CD8-positive, alpha-beta memory T cell (primary cell): Measurements from ENCODE around the gene EPS8L3. TPM values are rescaled to one million over a fixed set of nuclear protein-coding genes. Genes with fewer than 3 reads are reported as not detected.

ENCODE experiments used
- CTCF ChIA-PET: fragments of 350-600 bp; sonication (Branson Sonifier 250); formaldehyde crosslinking; loops from one replicate; lab custom pipeline; 2021; ENCODE audit warnings: antibody characterized with exemption; lab: Charles Lee
- POLR2A ChIA-PET: fragments of 350-600 bp; sonication (Branson Sonifier 250); formaldehyde crosslinking; loops from one replicate; lab custom pipeline; 2021; ENCODE audit warnings: antibody characterized with exemption; lab: Charles Lee
- DNase-seq, 5 donors: peaks; one replicate each; pipeline versions ENCODE4 v3.0.0 to v3.0.0-alpha.2; 2020 to 2022; ENCODE audit warnings: mixed read lengths in 1 of 5
- H3K27ac ChIP-seq: one replicate; pipeline ENCODE4 v1.7.0; 2013; ENCODE audit warnings: low read depth, mild to moderate bottlenecking, low read length, moderate library complexity
- H3K27me3 ChIP-seq: 2 replicates; pipeline ENCODE4 v1.7.0; 2013; ENCODE audit warnings: low read length, mild to moderate bottlenecking; ENCODE audit not compliant: insufficient read depth, poor library complexity, severe bottlenecking
- H3K36me3 ChIP-seq: 2 replicates; pipeline ENCODE4 v1.7.0; 2013; ENCODE audit warnings: mild to moderate bottlenecking, low read length, moderate library complexity; ENCODE audit not compliant: insufficient read depth
- H3K4me1 ChIP-seq: 2 replicates; pipeline ENCODE4 v1.7.0; 2013; ENCODE audit warnings: mild to moderate bottlenecking, low read length, moderate library complexity; ENCODE audit not compliant: insufficient read depth
- H3K4me3 ChIP-seq: 2 replicates; pipeline ENCODE4 v1.7.0; 2013; ENCODE audit warnings: mild to moderate bottlenecking, low read length
- H3K9me3 ChIP-seq: 2 replicates; pipeline ENCODE4 v1.7.0; 2013; ENCODE audit warnings: mild to moderate bottlenecking, low read length
- H3K27ac Mint-ChIP-seq, 8 donors: one replicate each; pipeline ENCODE4 v1.8.0; 2020 to 2021; ENCODE audit warnings: mixed read lengths in 8 of 8, mild to moderate bottlenecking in 6 of 8, inconsistent platforms in 3 of 8, moderate library complexity in 3 of 8
- H3K27me3 Mint-ChIP-seq, 2 donors: one replicate each; pipeline ENCODE4 v1.8.0; 2020 to 2021; ENCODE audit warnings: mixed read lengths in 2 of 2, mild to moderate bottlenecking in 1 of 2, moderate library complexity in 1 of 2
- H3K36me3 Mint-ChIP-seq, 3 donors: one replicate each; pipeline ENCODE4 v1.8.0; 2020 to 2021; ENCODE audit warnings: mixed read lengths in 3 of 3, inconsistent platforms in 1 of 3, mild to moderate bottlenecking in 1 of 3
- H3K4me1 Mint-ChIP-seq, 3 donors: one replicate each; pipeline ENCODE4 v1.8.0; 2020 to 2021; ENCODE audit warnings: mixed read lengths in 3 of 3, inconsistent platforms in 1 of 3, mild to moderate bottlenecking in 1 of 3
- H3K4me3 Mint-ChIP-seq, 7 donors: one replicate each; pipeline ENCODE4 v1.8.0; 2020 to 2021; ENCODE audit warnings: mixed read lengths in 7 of 7, mild to moderate bottlenecking in 6 of 7, moderate library complexity in 4 of 7, inconsistent platforms in 2 of 7
- H3K9me3 Mint-ChIP-seq, 5 donors: one replicate each; pipeline ENCODE4 v1.8.0; 2020 to 2022; ENCODE audit warnings: mixed read lengths in 5 of 5, mild to moderate bottlenecking in 3 of 5, moderate library complexity in 2 of 5, inconsistent platforms in 1 of 5
- polyA plus RNA-seq: library from polyadenylated mRNA; unstranded; fragments of 300-500 nt; fragmentation: Illumina TruSeq; gene quantifications from one replicate; pipeline ENCODE4 v1.2.3, GENCODE V29; 2021
- total RNA-seq, 2 experiments: library from RNA; stranded (reverse); gene quantifications; one replicate each; pipeline ENCODE4 v1.2.3, GENCODE V29; 2021

Gene EPS8L3
- total and polyA plus RNA-seq, 3 experiments from 2014 or later = not detected

DNA sequence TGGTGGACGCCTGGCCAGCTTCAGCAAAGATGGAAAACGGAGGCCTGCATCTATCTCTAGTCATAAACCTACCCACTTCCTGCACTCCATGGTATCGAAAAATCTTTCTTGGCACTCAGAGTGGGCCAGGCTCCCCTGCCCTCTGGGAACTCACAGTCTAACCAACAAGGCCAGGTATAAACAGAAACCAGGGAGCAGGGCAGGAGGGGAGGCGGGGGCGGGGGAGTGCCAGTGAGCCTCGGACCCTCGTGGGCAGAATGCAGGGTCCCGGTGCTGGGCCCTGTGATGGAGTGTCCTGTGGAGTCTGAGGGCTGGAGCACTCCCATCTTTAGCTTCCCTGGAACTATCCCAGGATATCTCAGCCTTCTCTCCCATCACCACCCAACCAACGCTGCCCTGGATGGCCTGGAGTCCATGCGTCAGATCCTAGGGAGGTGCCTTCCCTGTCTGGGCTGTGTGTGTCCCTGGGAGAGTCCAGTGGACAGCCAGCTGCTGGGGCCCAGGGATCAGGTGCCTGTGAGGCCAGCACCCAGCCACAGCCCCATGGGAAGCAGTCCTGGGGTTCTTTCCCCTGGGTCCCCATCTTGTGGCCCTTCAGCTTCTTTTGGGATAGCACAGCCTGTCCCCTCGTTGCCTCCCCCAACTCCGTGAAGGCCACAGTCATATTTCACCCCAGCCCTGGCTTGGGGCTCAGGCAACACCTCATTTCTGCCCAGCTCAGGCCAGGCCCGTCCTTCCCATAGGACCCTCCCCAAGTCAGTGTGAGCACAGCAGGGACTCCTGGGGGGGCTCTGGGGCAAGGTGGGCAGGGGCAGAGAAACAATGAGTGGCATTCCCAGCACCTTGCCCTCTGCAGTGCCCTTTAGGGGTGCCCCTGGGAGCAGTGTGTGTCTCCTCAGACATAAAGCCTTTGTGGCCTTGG lies 1.1 kb upstream of the EPS8L3 start:
- CTCF ChIA-PET = interaction anchor here (1.3 to 1.9 kb wide), 4 partner anchors 9 to 219 kb away, joined by 4 to 7 read pairs (median 6); partner anchors contain the start of gene AHCYL1
- no peak overlapping the region for H3K4me3 ChIP-seq
- H3K27me3 Mint-ChIP-seq = peaks cover 3% of the 10 kb centered on the region in 2 donors
- H3K9me3 ChIP-seq = no peaks in the 10 kb centered on the region
- H3K4me1 Mint-ChIP-seq = no peaks in the 10 kb centered on the region
- H3K36me3 ChIP-seq = no peaks in the 10 kb centered on the region
- H3K27ac ChIP-seq = no peak overlapping the region
- DNase-seq = peak in 1 of 5 donors; percentile 26
- POLR2A ChIA-PET = no interaction called here
- H3K27ac Mint-ChIP-seq = no peak overlapping the region
- peaks cover 0 to 3% (median 0%) of the 10 kb centered on the region in 3 donors for H3K36me3 Mint-ChIP-seq
- H3K27me3 ChIP-seq = no peaks in the 10 kb centered on the region
- no peaks in the 10 kb centered on the region for H3K9me3 Mint-ChIP-seq
- no peaks in the 10 kb centered on the region for H3K4me1 ChIP-seq
- H3K4me3 Mint-ChIP-seq = no peak overlapping the region

- POLR2A ChIA-PET = no interaction called here
These were observed 690 bp downstream of the EPS8L3 start for GRCh38 chr1:109762821-109763645.

GRCh38 chr1:109762039-109762585 lies 1.6 kb downstream of the EPS8L3 start:
- H3K4me1 Mint-ChIP-seq = no peaks in the 10 kb centered on the region
- Histone ChIP-seq H3K27me3 (no peaks in the 10 kb centered on the region), H3K27ac (no peak overlapping the region), H3K9me3 (no peaks in the 10 kb centered on the region), H3K36me3 (no peaks in the 10 kb centered on the region), H3K4me1 (no peaks in the 10 kb centered on the region), H3K4me3 (no peak overlapping the region)
- no peaks in the 10 kb centered on the region for H3K9me3 Mint-ChIP-seq
- POLR2A ChIA-PET = no interaction called here
- H3K36me3 Mint-ChIP-seq = no peaks in the 10 kb centered on the region
- CTCF ChIA-PET = interaction anchor here (1.4 kb wide), 1 partner anchor 223 kb away, joined by 4 read pairs; the partner anchor contains the start of gene AHCYL1
- H3K4me3 Mint-ChIP-seq = no peak overlapping the region
- H3K27me3 Mint-ChIP-seq = peaks cover 2 to 3% of the 10 kb centered on the region in 2 donors
- peak in 1 of 5 donors; percentile 30 for DNase-seq
- H3K27ac Mint-ChIP-seq = peak overlapping the region in 2 of 8 donors; percentile 20 to 33

More at GRCh38 chr1:109762821-109763645, 690 bp downstream of the EPS8L3 start:
- peak overlapping the region; percentile 64 for H3K27ac ChIP-seq
- Mint-ChIP-seq H3K27ac (no peak overlapping the region), H3K9me3 (no peaks in the 10 kb centered on the region), H3K36me3 (no peaks in the 10 kb centered on the region), H3K27me3 (peaks cover 0 to 3% of the 10 kb centered on the region in 2 donors), H3K4me3 (no peak overlapping the region), H3K4me1 (no peaks in the 10 kb centered on the region)
- H3K36me3 ChIP-seq = no peaks in the 10 kb centered on the region
- CTCF ChIA-PET = interaction anchor here (1.9 kb wide), 1 partner anchor 14 kb away, joined by 5 read pairs; no protein-coding TSS in a partner anchor
- no peaks in the 10 kb centered on the region for H3K4me1 ChIP-seq
- no peaks in the 10 kb centered on the region for H3K27me3 ChIP-seq
- peak in 1 of 5 donors; percentile 16 for DNase-seq
- no peak overlapping the region for H3K4me3 ChIP-seq
- H3K9me3 ChIP-seq = no peaks in the 10 kb centered on the region

- Histone ChIP-seq H3K27ac (no peak overlapping the region), H3K4me3 (no peak overlapping the region), H3K4me1 (no peaks in the 10 kb centered on the region), H3K27me3 (no peaks in the 10 kb centered on the region), H3K9me3 (no peaks in the 10 kb centered on the region), H3K36me3 (no peaks in the 10 kb centered on the region)
- Mint-ChIP-seq H3K4me3 (no peak overlapping the region), H3K4me1 (no peaks in the 10 kb centered on the region), H3K27ac (peak overlapping the region in 1 of 8 donors; percentile 70), H3K36me3 (no peaks in the 10 kb centered on the region), H3K9me3 (no peaks in the 10 kb centered on the region), H3K27me3 (peaks cover 2 to 3% of the 10 kb centered on the region in 2 donors)
- ChIA-PET CTCF (interaction anchor here (1.4 kb wide), 1 partner anchor 223 kb away, joined by 4 read pairs; the partner anchor contains the start of gene AHCYL1), POLR2A (no interaction called here)
- peak in 1 of 5 donors; percentile 18 for DNase-seq
These were observed 2.3 kb downstream of the EPS8L3 start for GRCh38 chr1:109761227-109762038.

DNA sequence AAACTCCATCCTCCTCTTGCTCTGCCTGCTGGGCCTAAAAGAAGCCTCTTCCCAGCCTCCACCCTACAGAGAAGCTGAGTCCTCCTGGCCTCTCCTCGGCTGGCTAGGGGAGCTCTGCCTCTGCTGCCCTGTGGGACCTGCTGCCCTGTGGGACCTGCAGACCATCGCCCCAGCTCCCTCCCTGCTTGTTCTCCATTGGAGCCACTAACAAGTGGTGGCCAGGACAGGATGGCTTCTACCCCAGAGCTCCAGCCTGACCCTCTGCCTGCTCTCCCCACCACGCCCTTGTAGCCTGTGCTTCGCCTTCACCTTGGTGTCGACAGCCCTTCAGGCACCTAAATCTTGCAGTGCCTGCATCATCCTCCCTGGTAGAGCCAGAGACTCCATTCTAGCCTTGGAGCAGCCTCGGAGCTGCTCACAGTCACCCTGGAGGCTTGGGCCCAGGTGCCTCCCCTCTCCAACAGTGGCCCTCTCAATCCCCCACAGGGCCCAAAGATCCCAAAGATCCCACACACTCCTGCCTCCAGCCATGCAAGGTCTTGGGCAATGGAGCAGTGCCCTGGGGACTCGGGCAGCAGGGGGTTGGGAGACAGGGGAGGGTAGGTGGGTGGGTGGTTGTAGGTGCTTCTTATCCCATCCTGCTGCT lies 3.0 kb downstream of the EPS8L3 start:
- peaks cover 3% of the 10 kb centered on the region in 2 donors for H3K27me3 Mint-ChIP-seq
- CTCF ChIA-PET = interaction anchor here (1.4 to 2.2 kb wide), 3 partner anchors 16 to 224 kb away, joined by 4 to 8 read pairs (median 5); partner anchors contain the start of gene AHCYL1

DNA sequence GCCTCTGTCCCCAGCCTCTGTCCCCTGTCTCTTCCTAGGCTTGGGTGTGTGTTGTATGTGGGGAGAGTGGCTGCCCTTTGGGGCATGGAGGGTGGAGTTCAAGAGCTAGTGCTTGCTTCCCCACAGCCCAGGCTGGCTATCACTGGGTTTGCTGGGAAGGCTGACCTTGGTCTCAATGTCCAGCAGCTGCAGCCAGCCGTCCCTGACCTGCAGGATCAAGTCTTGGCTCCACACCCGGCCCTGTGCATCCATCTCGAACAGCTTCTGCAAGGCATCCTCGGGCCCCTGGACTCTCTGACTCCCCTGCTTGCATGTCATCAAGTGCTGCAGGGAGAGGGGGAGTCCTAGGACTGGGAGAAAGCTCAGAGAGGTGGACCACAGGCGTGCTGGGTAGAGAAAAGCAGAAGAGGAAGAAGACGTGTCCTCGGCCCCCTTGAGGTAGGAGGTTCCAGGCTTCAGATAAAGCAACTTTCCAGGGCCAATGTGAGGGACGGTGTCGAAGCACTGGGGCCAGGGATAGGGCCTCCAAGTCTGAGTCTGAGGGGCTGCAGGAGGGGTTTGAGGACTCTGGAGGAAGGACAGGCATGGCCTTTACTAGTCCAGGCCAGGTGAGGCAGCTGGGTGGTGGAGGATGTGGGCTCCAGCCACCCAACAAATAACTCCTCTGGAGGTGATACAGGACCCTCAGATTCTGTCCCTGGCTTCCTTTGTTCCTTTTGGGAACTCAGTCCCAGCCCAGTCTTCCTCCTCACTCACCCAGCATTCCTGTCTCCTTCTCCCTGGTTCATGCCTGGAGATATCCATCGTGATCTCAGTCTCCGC lies 4.0 kb downstream of the EPS8L3 start:
- Mint-ChIP-seq H3K4me1 (no peaks in the 10 kb centered on the region), H3K27me3 (peaks cover 3% of the 10 kb centered on the region in 2 donors), H3K9me3 (no peaks in the 10 kb centered on the region), H3K4me3 (no peak overlapping the region), H3K36me3 (no peaks in the 10 kb centered on the region), H3K27ac (peak overlapping the region in 1 of 8 donors; percentile 72)
- no peak overlapping the region for H3K27ac ChIP-seq
- no peak overlapping the region for H3K4me3 ChIP-seq
- POLR2A ChIA-PET = no interaction called here
- no peaks in the 10 kb centered on the region for H3K36me3 ChIP-seq
- no peaks in the 10 kb centered on the region for H3K27me3 ChIP-seq
- CTCF ChIA-PET = interaction anchor here (1.7 to 2.2 kb wide), 2 partner anchors 17 to 224 kb away, joined by 5 to 8 read pairs; partner anchors contain the start of gene AHCYL1
- H3K9me3 ChIP-seq = no peaks in the 10 kb centered on the region
- no peaks in the 10 kb centered on the region for H3K4me1 ChIP-seq
- DNase-seq = peak in 1 of 5 donors; percentile 18

More for the DNA sequence above, 3.0 kb downstream of the EPS8L3 start:
- peak in 1 of 5 donors; percentile 12 for DNase-seq
- H3K36me3 ChIP-seq = no peaks in the 10 kb centered on the region
- H3K4me1 ChIP-seq = no peaks in the 10 kb centered on the region
- no peaks in the 10 kb centered on the region for H3K9me3 Mint-ChIP-seq
- H3K36me3 Mint-ChIP-seq = no peaks in the 10 kb centered on the region
- no peaks in the 10 kb centered on the region for H3K27me3 ChIP-seq
- no peak overlapping the region for H3K27ac ChIP-seq
- H3K27ac Mint-ChIP-seq = no peak overlapping the region
- H3K4me3 ChIP-seq = no peak overlapping the region
- H3K9me3 ChIP-seq = no peaks in the 10 kb centered on the region
- H3K4me1 Mint-ChIP-seq = no peaks in the 10 kb centered on the region
- H3K4me3 Mint-ChIP-seq = no peak overlapping the region
- POLR2A ChIA-PET = no interaction called here
